ENCODE data around the gene ZFC3H1. TPM values are rescaled to one million over a fixed set of nuclear protein-coding genes. Genes with fewer than 3 reads are reported as not detected.
A peak's percentile ranks its signal among the peaks of the same experiment; 100 is the strongest.
"Not testable (repeated sequence)": the region's sequence is repeated elsewhere in the genome, so short reads cannot be mapped to it uniquely, and the experiment has no call there.

Gene ZFC3H1
- total RNA-seq, 3 donors from 2014 or later: 26.1 to 37.2 (median 28.6) TPM

- not testable (repeated sequence) for H3K9me3 Mint-ChIP-seq; H3K27me3 Mint-ChIP-seq (ENCODE audit: low read depth); ATAC-seq; DNase-seq; H3K36me3 Mint-ChIP-seq (ENCODE audit: insufficient read depth)
- Mint-ChIP-seq H3K4me1 (ENCODE audit: low read depth) (peaks cover 16% of the 10 kb centered on the region), H3K4me3 (peak overlapping the region; percentile 94)
These were observed 23.5 kb upstream of the ZFC3H1 start for GRCh38 chr12:71687172-71687571.

DNA sequence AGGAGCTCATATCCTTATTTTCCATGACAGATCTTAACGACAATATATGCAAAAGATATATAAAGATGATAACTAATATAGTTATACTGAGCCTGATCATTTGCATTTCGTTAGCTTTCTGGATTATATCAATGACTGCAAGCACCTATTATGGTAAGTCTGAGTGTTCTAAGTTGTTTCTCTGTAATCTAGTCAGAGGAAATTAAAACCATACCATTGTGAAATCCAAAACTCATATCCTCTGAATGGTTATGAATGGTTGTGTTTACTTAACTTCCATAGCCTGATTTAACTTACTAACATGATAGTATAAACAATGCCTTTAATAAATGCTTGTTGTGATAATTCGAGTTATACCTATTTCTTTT lies 23.0 kb upstream of the ZFC3H1 start:
- DNase-seq: no peak
- Mint-ChIP-seq H3K9me3 (no peaks in the 10 kb centered on the region), H3K4me3 (peak overlapping the region; percentile 94), H3K4me1 (ENCODE audit: low read depth) (peaks cover 16% of the 10 kb centered on the region), H3K36me3 (ENCODE audit: insufficient read depth) (no peaks in the 10 kb centered on the region), H3K27me3 (ENCODE audit: low read depth) (no peaks in the 10 kb centered on the region)
- peak in 1 of 2 donors; percentile 18 for ATAC-seq

DNA sequence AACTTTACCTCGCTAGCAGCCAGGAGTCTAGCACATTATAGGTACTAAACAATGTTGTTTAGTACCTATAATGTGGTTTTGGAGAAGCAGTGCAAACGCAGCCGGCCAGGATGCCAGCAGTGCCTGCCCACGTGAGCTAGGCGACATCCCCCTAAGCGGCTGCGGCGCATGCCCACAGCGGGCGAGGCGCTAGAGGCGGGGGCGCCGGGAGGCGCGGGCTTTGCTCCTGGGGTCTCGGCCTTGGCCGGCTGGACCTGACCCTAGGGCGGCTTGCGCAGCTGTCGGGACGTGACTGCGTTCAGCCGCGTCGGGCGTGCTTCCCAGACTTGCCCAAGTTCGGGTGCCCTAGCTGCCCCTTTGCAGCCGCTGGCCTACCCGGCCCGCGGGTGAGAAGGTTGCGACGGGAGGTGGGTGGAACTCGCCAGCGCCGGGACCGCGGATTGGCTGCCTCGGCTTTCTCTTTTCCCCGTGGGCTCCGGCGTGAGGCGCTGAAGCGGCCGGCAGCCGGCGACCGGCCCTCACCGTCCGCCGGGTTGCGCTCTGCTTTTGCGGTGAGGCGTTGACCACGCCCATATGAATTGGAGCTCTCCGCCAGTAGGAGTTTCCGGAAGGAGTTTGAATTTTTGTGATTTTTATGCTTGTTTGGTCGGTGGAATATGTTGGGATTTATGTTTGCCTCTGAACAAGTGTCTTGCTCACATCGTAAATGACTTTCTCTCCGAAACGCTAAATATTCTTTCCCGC lies 22.4 kb upstream of the ZFC3H1 start, which contains the start of gene TMEM19:
TSS of gene TMEM19 (plus strand) at position 169 of the 744 bp plus-strand sequence. CDS start 599 bp downstream, outside the sequence.
- Mint-ChIP-seq H3K9me3 (no peaks in the 10 kb centered on the region), H3K27me3 (ENCODE audit: low read depth) (no peaks in the 10 kb centered on the region), H3K4me1 (ENCODE audit: low read depth) (peaks cover 16% of the 10 kb centered on the region), H3K36me3 (ENCODE audit: insufficient read depth) (no peaks in the 10 kb centered on the region), H3K4me3 (peak within 1 kb of the TSS; percentile 94)
- DNase-seq (peak; percentile 71), ATAC-seq (peak; percentile 92 to 94)

DNA sequence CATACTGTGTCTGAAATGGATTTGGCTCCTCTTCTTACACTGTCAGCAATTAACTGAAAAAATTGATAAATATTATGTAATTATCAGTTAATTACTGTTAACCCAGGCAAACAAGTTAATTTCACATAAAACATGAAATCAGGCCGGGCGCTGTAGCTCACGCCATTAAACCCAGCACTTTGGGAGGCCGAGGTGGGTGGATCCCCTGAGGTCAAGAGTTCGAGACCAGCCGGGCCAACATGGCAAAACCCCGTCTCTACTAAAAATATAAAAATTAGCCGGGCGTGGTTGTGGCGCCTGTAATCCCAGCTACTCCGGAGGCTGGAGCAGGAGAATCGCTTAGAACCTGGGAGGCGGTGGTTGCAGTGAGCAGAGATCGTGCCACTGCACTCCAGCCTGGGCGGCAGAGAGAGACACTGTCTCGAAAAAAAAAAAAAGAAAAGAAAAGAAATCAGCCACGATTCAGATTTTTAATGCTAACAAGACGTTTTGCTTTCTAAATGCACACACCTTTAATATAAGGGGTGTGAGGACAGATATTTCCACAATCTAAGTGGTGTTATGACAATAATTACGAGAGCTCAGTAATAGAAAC lies 21.8 kb upstream of the ZFC3H1 start:
- Mint-ChIP-seq H3K4me1 (ENCODE audit: low read depth) (peaks cover 16% of the 10 kb centered on the region), H3K36me3 (ENCODE audit: insufficient read depth) (no peaks in the 10 kb centered on the region), H3K4me3 (peak overlapping the region; percentile 94), H3K9me3 (no peaks in the 10 kb centered on the region), H3K27me3 (ENCODE audit: low read depth) (no peaks in the 10 kb centered on the region)
- ATAC-seq: no peak
- no peak for DNase-seq

- Mint-ChIP-seq H3K27me3 (ENCODE audit: low read depth) (no peaks in the 10 kb centered on the region), H3K4me1 (ENCODE audit: low read depth) (peaks cover 16% of the 10 kb centered on the region), H3K36me3 (ENCODE audit: insufficient read depth) (no peaks in the 10 kb centered on the region), H3K4me3 (peak overlapping the region; percentile 38), H3K9me3 (no peaks in the 10 kb centered on the region)
- ATAC-seq: no peak
- DNase-seq: no peak
These were observed 20.4 kb upstream of the ZFC3H1 start for GRCh38 chr12:71684081-71684480.

GRCh38 chr12:71683633-71684032 lies 20.0 kb upstream of the ZFC3H1 start:
- Mint-ChIP-seq H3K4me1 (ENCODE audit: low read depth) (peaks cover 16% of the 10 kb centered on the region), H3K9me3 (no peaks in the 10 kb centered on the region), H3K27me3 (ENCODE audit: low read depth) (no peaks in the 10 kb centered on the region), H3K4me3 (no peak overlapping the region), H3K36me3 (ENCODE audit: insufficient read depth) (no peaks in the 10 kb centered on the region)
- ATAC-seq: no peak
- DNase-seq: no peak

DNA sequence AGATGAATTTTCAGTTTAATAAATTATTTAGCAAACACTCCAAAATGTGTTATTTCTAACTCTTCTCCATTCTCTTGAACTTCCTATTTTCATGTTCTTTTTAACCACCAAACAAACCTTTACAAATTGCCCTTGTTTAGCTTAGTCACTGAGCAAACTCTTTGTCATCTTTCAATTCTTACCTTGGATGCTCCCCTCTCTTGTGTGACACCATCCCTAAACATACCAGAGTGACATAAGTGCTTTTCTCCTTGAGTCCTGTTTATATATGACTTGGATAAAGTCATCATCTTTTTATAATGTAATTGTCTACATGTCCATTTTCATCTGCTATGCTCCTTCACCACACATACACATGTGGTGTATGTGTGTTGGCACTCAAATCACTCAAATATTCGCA lies 18.8 kb upstream of the ZFC3H1 start:
- ATAC-seq: no peak
- H3K27me3 Mint-ChIP-seq (ENCODE audit: low read depth): no peaks in the 10 kb centered on the region
- DNase-seq: no peak
- no peaks in the 10 kb centered on the region for H3K36me3 Mint-ChIP-seq (ENCODE audit: insufficient read depth)
- H3K4me3 Mint-ChIP-seq: no peak overlapping the region
- no peaks in the 10 kb centered on the region for H3K9me3 Mint-ChIP-seq
- H3K4me1 Mint-ChIP-seq (ENCODE audit: low read depth): peaks cover 5% of the 10 kb centered on the region

DNA sequence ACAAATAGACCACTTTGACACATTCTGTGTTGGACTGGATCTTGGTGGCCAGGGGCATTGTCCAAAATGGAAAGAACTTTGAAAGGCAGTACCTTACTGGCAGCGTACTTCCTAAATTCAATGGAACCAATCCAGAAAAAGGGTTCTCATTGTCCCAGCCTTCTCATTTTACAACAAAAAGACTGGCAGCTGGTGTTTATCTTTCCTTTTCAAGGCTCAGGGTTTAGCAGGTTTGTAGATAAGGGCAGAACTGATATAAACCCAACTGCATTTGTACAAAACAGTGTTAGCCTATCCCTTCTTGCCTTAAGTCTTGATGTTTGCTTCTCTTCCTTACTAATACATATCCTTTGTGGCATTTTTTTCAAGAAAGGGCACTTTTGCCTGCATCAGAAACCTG lies 8.2 kb upstream of the ZFC3H1 start:
- H3K36me3 Mint-ChIP-seq (ENCODE audit: insufficient read depth): peaks cover 6% of the 10 kb centered on the region
- peaks cover 7% of the 10 kb centered on the region for H3K4me1 Mint-ChIP-seq (ENCODE audit: low read depth)
- H3K4me3 Mint-ChIP-seq: no peak overlapping the region
- no peaks in the 10 kb centered on the region for H3K9me3 Mint-ChIP-seq
- DNase-seq: no peak
- ATAC-seq: no peak
- H3K27me3 Mint-ChIP-seq (ENCODE audit: low read depth): no peaks in the 10 kb centered on the region

DNA sequence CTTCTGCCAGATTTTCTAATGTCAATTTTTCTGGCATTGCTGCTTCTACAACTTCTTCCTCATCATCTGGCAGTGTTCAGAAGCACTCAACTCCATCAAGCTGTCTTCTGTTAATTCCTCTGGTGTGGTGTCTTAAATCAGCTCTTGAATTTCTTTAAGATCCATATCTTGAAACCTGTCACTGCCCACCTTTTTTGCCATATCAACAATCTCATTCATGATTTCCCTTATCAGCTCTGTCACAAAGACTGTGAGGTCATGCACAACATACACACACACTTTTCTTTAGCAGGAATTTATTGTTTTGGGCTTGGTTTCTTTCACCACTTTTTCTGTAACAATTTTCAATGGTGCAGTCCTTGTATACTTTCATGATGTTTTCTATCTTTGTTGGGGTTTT lies 7.7 kb upstream of the ZFC3H1 start:
- Mint-ChIP-seq H3K9me3 (no peaks in the 10 kb centered on the region), H3K27me3 (ENCODE audit: low read depth) (no peaks in the 10 kb centered on the region), H3K4me3 (no peak overlapping the region), H3K4me1 (ENCODE audit: low read depth) (peaks cover 7% of the 10 kb centered on the region), H3K36me3 (ENCODE audit: insufficient read depth) (peaks cover 6% of the 10 kb centered on the region)
- DNase-seq (no peak), ATAC-seq (no peak)

GRCh38 chr12:71666259-71666658 lies 2.6 kb upstream of the ZFC3H1 start:
- Mint-ChIP-seq H3K4me3 (peak overlapping the region; percentile 99), H3K9me3 (no peaks in the 10 kb centered on the region), H3K36me3 (ENCODE audit: insufficient read depth) (peaks cover 18% of the 10 kb centered on the region), H3K4me1 (ENCODE audit: low read depth) (peaks cover 25% of the 10 kb centered on the region), H3K27me3 (ENCODE audit: low read depth) (no peaks in the 10 kb centered on the region)
- no peak for ATAC-seq
- DNase-seq: no peak

- DNase-seq: no peak
- no peak for ATAC-seq
- H3K27me3 Mint-ChIP-seq (ENCODE audit: low read depth): no peaks in the 10 kb centered on the region
- H3K4me1 Mint-ChIP-seq (ENCODE audit: low read depth): peaks cover 29% of the 10 kb centered on the region
- H3K4me3 Mint-ChIP-seq: peak overlapping the region; percentile 99
- no peaks in the 10 kb centered on the region for H3K9me3 Mint-ChIP-seq
- H3K36me3 Mint-ChIP-seq (ENCODE audit: insufficient read depth): peaks cover 18% of the 10 kb centered on the region
These were observed 1.4 kb upstream of the ZFC3H1 start for GRCh38 chr12:71665090-71665463.

- Mint-ChIP-seq H3K36me3 (ENCODE audit: insufficient read depth) (peaks cover 19% of the 10 kb centered on the region), H3K4me1 (ENCODE audit: low read depth) (peaks cover 31% of the 10 kb centered on the region), H3K9me3 (no peaks in the 10 kb centered on the region), H3K4me3 (peak overlapping the region; percentile 99), H3K27me3 (ENCODE audit: low read depth) (no peaks in the 10 kb centered on the region)
- DNase-seq (no peak), ATAC-seq (peak; percentile 6 to 16)
These were observed 902 bp upstream of the ZFC3H1 start for GRCh38 chr12:71664411-71665089.

DNA sequence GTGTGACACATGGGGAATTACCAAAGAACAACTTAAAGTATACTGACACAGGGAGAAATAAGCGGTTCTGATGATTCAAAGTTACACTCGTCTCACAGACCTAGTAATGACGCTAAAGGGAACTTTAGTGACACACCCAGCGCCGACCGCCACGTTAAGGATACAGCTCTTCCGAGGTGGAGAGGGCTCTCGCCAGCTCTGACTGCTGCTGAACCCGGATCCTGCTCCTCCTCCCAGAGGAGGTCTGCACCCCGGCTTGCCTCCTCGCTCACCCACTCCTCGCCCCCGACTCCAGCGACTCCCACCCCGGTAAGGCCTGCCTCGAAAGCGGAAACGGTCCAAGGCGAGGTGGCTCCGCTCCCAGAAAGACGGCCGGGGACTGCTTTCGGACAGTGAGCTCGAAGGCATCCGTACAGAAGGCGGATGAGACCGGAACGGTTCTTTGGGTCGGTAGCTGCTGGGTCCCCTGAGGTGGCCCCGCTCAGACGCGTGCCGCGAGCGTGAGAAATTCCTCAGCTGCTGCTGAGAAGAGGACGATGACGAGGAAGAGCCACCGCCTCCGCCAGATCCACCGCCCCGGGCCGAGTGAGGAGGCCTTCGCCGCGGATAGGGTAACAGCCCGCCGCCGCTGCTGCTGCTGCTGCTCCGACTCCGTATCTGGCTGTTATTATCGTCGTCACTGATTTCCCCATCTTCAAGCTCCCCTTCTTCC lies 643 bp downstream of the ZFC3H1 start:
- H3K9me3 Mint-ChIP-seq: no peaks in the 10 kb centered on the region
- peaks cover 44% of the 10 kb centered on the region for H3K4me1 Mint-ChIP-seq (ENCODE audit: low read depth)

DNA sequence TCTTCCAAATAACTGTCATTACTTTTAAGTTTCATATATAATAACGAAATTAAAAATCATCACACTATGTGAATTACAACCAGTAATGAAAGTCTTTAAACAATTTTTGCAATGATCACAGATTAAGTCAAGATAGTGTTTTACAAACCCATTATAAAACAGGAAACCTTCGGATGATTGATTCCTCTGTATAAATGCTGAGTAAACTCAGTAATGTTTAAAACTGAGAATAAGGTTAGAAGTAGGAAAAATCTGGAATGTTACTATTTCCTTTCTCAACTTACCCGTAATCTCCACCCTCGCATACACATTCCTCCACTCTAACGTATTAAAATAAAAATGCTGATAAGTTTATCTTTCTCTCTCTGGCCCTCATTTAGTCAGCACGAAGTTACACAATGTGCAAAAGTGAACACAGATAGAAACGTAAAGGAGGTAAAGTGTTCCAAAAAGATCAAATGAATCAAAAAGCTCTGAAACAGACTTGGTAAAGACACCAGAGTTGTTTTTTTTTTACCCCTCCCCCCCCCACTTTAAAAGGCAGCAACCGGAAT lies 1.6 kb downstream of the ZFC3H1 start:
- no peak for DNase-seq
- H3K4me1 Mint-ChIP-seq (ENCODE audit: low read depth): peaks cover 45% of the 10 kb centered on the region
- H3K4me3 Mint-ChIP-seq: peak overlapping the region; percentile 99
- H3K27me3 Mint-ChIP-seq (ENCODE audit: low read depth): no peaks in the 10 kb centered on the region
- H3K36me3 Mint-ChIP-seq (ENCODE audit: insufficient read depth): peaks cover 32% of the 10 kb centered on the region
- no peaks in the 10 kb centered on the region for H3K9me3 Mint-ChIP-seq
- no peak for ATAC-seq

More for the DNA sequence above, 643 bp downstream of the ZFC3H1 start:
- ATAC-seq (peak; percentile 72), DNase-seq (peak; percentile 73)
- H3K36me3 Mint-ChIP-seq (ENCODE audit: insufficient read depth): peaks cover 31% of the 10 kb centered on the region
- H3K4me3 Mint-ChIP-seq: peak overlapping the region; percentile 99
- H3K27me3 Mint-ChIP-seq (ENCODE audit: low read depth): no peaks in the 10 kb centered on the region
